Endothelial cell of umbilical vein (primary cell): ENCODE results near the gene DGKB. TPM values are rescaled to one million over a fixed set of nuclear protein-coding genes. Genes with fewer than 3 reads are reported as not detected.

Source experiments
- BruUV-seq: library from RNA; stranded (reverse); fragments of 400-500 nt; replicated peaks from 2 replicates; lab custom pipeline; 2021; lab: Mats Ljungman, UMichigan
- CTCF ChIA-PET: fragments of 300-600, 350-600 bp; sonication (Branson Sonifier 250); formaldehyde crosslinking; loops from one replicate; lab custom pipeline; 2021; ENCODE audit warnings: antibody characterized with exemption, inconsistent platforms; lab: Charles Lee
- POLR2A ChIA-PET: fragments of 300-600, 350-600 bp; sonication (Branson Sonifier 250); formaldehyde crosslinking; loops from one replicate; lab custom pipeline; 2021; ENCODE audit warnings: antibody characterized with exemption, inconsistent platforms; lab: Charles Lee
- DNase-seq: peaks from one replicate; pipeline ENCODE4 v3.0.0-alpha.2; 2011; ENCODE audit warnings: low read depth, low spot score
- FAIRE-seq: peaks from 2 replicates; lab custom pipeline; 2011; peaks lifted over from hg19 to GRCh38; lab: Jason Lieb, UNC
- H2AFZ ChIP-seq: 2 replicates; pipeline ENCODE4 v1.6.0; 2012; ENCODE audit warnings: low read depth, low read length, control low read depth, inconsistent platforms
- H3K27ac ChIP-seq: 2 replicates; pipeline ENCODE4 v1.5.1; 2011; ENCODE audit warnings: low read depth, mild to moderate bottlenecking, control low read depth, low read length, moderate library complexity; ENCODE audit not compliant: insufficient read depth
- H3K27me3 ChIP-seq, 2 experiments: 2 replicates each; pipeline versions ENCODE4 v1.6.0 to v1.6.1; 2011; ENCODE audit warnings: low read length in 2 of 2, mixed read lengths in 1 of 2; ENCODE audit not compliant: control insufficient read depth in 2 of 2, insufficient read depth in 2 of 2
- H3K36me3 ChIP-seq, 2 experiments: 2 replicates in 1 of 2; 3 replicates in 1 of 2; pipeline ENCODE4 v1.5.1; 2011; ENCODE audit warnings: low read length in 2 of 2, mild to moderate bottlenecking in 1 of 2, moderate library complexity in 1 of 2; ENCODE audit not compliant: control insufficient read depth in 2 of 2, insufficient read depth in 2 of 2; ENCODE audit errors: extremely low read depth in 1 of 2
- H3K4me1 ChIP-seq: 3 replicates; pipeline ENCODE4 v1.5.1; 2011; ENCODE audit warnings: mild to moderate bottlenecking, low read length; ENCODE audit not compliant: control insufficient read depth, insufficient read depth; ENCODE audit errors: extremely low read depth
- H3K4me2 ChIP-seq: 2 replicates; pipeline ENCODE4 v1.6.1; 2011; ENCODE audit warnings: low read length, control low read depth, mixed read lengths; ENCODE audit not compliant: insufficient read depth
- H3K4me3 ChIP-seq, 3 experiments: fragments of 200-600 bp in 1 of 3; sonication (generic), shearing (Covaris generic) in 1 of 3; replicated peaks in 1 of 3; 2 replicates each; pipeline ENCODE4 v1.5.1; 2011 to 2016; ENCODE audit warnings: control low read depth in 3 of 3, low read length in 3 of 3, mild to moderate bottlenecking in 2 of 3, inconsistent platforms in 1 of 3, low read depth in 1 of 3, moderate library complexity in 1 of 3; ENCODE audit not compliant: insufficient read depth in 1 of 3
- H3K79me2 ChIP-seq: 2 replicates; pipeline ENCODE4 v1.6.0; 2012; ENCODE audit warnings: low read length, inconsistent platforms; ENCODE audit not compliant: control insufficient read depth, insufficient read depth
- H3K9ac ChIP-seq: replicated peaks from 2 replicates; pipeline ENCODE3; 2011; ENCODE audit warnings: low read length, control low read depth; ENCODE audit not compliant: insufficient read depth; ENCODE audit errors: extremely low read depth
- H3K9me1 ChIP-seq: replicated peaks from 3 replicates; pipeline ENCODE4 v1.6.0; 2011; ENCODE audit warnings: mild to moderate bottlenecking, low read length; ENCODE audit not compliant: control insufficient read depth, insufficient read depth; ENCODE audit errors: extremely low read depth
- H3K9me3 ChIP-seq: replicated peaks from 2 replicates; pipeline ENCODE4 v1.5.1; 2012; ENCODE audit warnings: low read length, inconsistent platforms; ENCODE audit not compliant: control insufficient read depth, insufficient read depth
- H4K20me1 ChIP-seq: replicated peaks from 2 replicates; pipeline ENCODE3; 2011; ENCODE audit warnings: mild to moderate bottlenecking, low read length; ENCODE audit not compliant: control insufficient read depth, insufficient read depth; ENCODE audit errors: extremely low read depth
- EZH2 ChIP-seq: IDR thresholded peaks from 2 replicates; pipeline ENCODE4 v1.6.1; 2012; ENCODE audit warnings: borderline replicate concordance, low read depth, mild to moderate bottlenecking, moderate library complexity, low read length, inconsistent platforms; ENCODE audit not compliant: severe bottlenecking
- FOS ChIP-seq: IDR thresholded peaks from 2 replicates; pipeline ENCODE4 v1.6.1; 2011; ENCODE audit warnings: mild to moderate bottlenecking, low read length, moderate library complexity, borderline replicate concordance; ENCODE audit not compliant: insufficient read depth
- GATA2 ChIP-seq: IDR thresholded peaks from 2 replicates; pipeline ENCODE4 v1.7.0; 2011; ENCODE audit warnings: low read depth, mild to moderate bottlenecking, moderate library complexity, mixed read lengths, low read length; ENCODE audit not compliant: insufficient read length, insufficient read depth
- JUN ChIP-seq: IDR thresholded peaks from 2 replicates; pipeline ENCODE4 v1.6.1; 2011; ENCODE audit warnings: borderline replicate concordance, low read depth; ENCODE audit not compliant: insufficient read length, insufficient read depth
- MYC ChIP-seq: IDR thresholded peaks from one replicate; pipeline ENCODE4 v1.6.1; 2011; ENCODE audit warnings: mild to moderate bottlenecking, low read depth, low read length
- POLR2A ChIP-seq: IDR thresholded peaks from 2 replicates; pipeline ENCODE4 v1.6.1; 2012; ENCODE audit warnings: low read depth, mild to moderate bottlenecking, control low read depth, low read length
- POLR2AphosphoS5 ChIP-seq: IDR thresholded peaks from 2 replicates; pipeline ENCODE4 v1.6.1; 2012; ENCODE audit warnings: low read depth, mild to moderate bottlenecking, control low read depth, low read length, moderate library complexity; ENCODE audit not compliant: insufficient read depth
- dilution Hi-C: fragments of 300-500 bp; cut with MboI; formaldehyde crosslinking; loops from one replicate; pipeline ENCODE4 v1.15.0; 2019; ENCODE audit warnings: low sequenced_read_pairs; ENCODE audit not compliant: extremely low pct_ligation_motif_present
- intact Hi-C: fragments of 100-400 bp; cut with micrococcal nuclease; formaldehyde crosslinking; loops from one replicate; pipeline ENCODE4 v1.10.0; 2022
- polyA plus RNA-seq, 4 experiments: library from polyadenylated mRNA; depleted of rRNA in 3 of 4; stranded (reverse) in 3 of 4; unstranded in 1 of 4; fragments of >200 nt; gene quantifications; 2 replicates each; pipeline versions ENCODE4 v1.2.1 to v1.2.3, GENCODE V29; 2011 to 2012; ENCODE audit warnings: missing spikeins in 1 of 4
- total RNA-seq: library from RNA; stranded (reverse); gene quantifications from 2 replicates; pipeline ENCODE4 v1.2.3, GENCODE V29; 2021
- TF ChIP-seq, protein P1 (sequence below), 2 donors: IDR thresholded peaks; 1 replicate in 1 of 2; 2 replicates in 1 of 2; pipeline ENCODE4 v1.5.1; 2011; ENCODE audit warnings: low read length in 2 of 2, mild to moderate bottlenecking in 2 of 2, moderate library complexity in 2 of 2, control low read depth in 1 of 2, inconsistent platforms in 1 of 2, low read depth in 1 of 2; ENCODE audit not compliant: insufficient read depth in 1 of 2; ENCODE audit errors: extremely low read depth in 1 of 2
- TF ChIP-seq, protein P2 (sequence below): IDR thresholded peaks from 2 replicates; pipeline ENCODE4 v1.6.1; 2011; ENCODE audit not compliant: insufficient read depth, insufficient read length

Gene DGKB
- total and polyA plus RNA-seq, 2 donors (not counting 3 experiments of a cell fraction or from before 2014, with no cell fraction given), result not detected

DNA sequence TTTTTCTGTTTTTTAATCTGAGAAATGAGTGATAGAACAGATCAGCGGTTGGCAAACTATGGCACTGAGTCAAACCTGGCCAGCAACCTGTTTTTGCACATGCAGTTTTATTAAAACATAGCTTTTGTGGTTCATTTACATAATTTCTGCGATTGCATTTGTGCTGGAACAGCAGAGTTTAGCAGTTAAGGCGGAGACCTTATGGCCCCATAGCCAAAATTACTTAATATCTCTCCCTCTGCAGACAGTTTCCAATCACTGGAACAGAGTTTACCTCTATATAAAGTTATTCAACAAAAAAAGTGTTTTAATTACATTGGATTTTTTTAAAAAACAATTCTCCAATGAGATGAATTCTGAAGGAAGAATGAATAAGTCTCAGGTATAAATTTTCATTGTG, 212.1 kb downstream of the DGKB start:
- ChIA-PET POLR2A (no interaction called here), CTCF (interaction anchor here (1.3 to 5.1 kb wide), 7 partner anchors 9 to 1410 kb away, joined by 4 to 424 read pairs (median 14); no protein-coding TSS in a partner anchor)
- intact Hi-C loops, result loop anchor here (2.0 kb wide), 1 partner anchor 234 kb away; no protein-coding TSS in a partner anchor
- peaks cover 8% of the 10 kb centered on the region for H3K4me1 ChIP-seq
- no peak for DNase-seq
- no peak overlapping the region for H3K27ac ChIP-seq
- no peaks in the 10 kb centered on the region for H3K79me2 ChIP-seq
- no peak overlapping the region for H3K4me3 ChIP-seq
- no peak overlapping the region for H3K9ac ChIP-seq
- dilution Hi-C loops, result no loop called here
- no peaks in the 10 kb centered on the region for H4K20me1 ChIP-seq
- H2AFZ ChIP-seq, result no peak overlapping the region
- no TSS peak for BruUV-seq
- FAIRE-seq, result no peak
- H3K36me3 ChIP-seq, result no peaks in the 10 kb centered on the region
- H3K9me1 ChIP-seq, result peaks cover 2% of the 10 kb centered on the region
- no peaks in the 10 kb centered on the region for H3K27me3 ChIP-seq
- no peaks in the 10 kb centered on the region for H3K9me3 ChIP-seq
- TF ChIP-seq, protein P1, sequence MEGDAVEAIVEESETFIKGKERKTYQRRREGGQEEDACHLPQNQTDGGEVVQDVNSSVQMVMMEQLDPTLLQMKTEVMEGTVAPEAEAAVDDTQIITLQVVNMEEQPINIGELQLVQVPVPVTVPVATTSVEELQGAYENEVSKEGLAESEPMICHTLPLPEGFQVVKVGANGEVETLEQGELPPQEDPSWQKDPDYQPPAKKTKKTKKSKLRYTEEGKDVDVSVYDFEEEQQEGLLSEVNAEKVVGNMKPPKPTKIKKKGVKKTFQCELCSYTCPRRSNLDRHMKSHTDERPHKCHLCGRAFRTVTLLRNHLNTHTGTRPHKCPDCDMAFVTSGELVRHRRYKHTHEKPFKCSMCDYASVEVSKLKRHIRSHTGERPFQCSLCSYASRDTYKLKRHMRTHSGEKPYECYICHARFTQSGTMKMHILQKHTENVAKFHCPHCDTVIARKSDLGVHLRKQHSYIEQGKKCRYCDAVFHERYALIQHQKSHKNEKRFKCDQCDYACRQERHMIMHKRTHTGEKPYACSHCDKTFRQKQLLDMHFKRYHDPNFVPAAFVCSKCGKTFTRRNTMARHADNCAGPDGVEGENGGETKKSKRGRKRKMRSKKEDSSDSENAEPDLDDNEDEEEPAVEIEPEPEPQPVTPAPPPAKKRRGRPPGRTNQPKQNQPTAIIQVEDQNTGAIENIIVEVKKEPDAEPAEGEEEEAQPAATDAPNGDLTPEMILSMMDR (IDR thresholded peaks at IDR 0.05; ENCODE audit: extremely low read depth in 1 of 2, insufficient read depth in 1 of 2, low read depth in 1 of 2, low read length in 2 of 2), result no peak
- TF ChIP-seq JUN, result no peak
- TF ChIP-seq POLR2AphosphoS5, result no peak
- no peak for TF ChIP-seq MYC
- TF ChIP-seq EZH2, result no peak
- TF ChIP-seq, protein P2, sequence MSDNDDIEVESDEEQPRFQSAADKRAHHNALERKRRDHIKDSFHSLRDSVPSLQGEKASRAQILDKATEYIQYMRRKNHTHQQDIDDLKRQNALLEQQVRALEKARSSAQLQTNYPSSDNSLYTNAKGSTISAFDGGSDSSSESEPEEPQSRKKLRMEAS, result no peak
- no peak for TF ChIP-seq GATA2
- TF ChIP-seq FOS, result no peak
- TF ChIP-seq POLR2A, result no peak
- H3K4me2 ChIP-seq, result no peak overlapping the region
